H1 (cell line): Measurements from ENCODE around the gene AP2B1.

Experiments
- ATF3 ChIP-seq: IDR thresholded peaks from 2 replicates; pipeline ENCODE4 v1.6.1; 2011; ENCODE audit warnings: low read depth, mild to moderate bottlenecking, low read length; ENCODE audit not compliant: insufficient read depth
- BACH1 ChIP-seq: IDR thresholded peaks from 2 replicates; pipeline ENCODE4 v1.6.1; 2012; ENCODE audit warnings: low read length, improper control_type of control experiment
- CBX8 ChIP-seq: fragments of 300-800, 300-1000 bp; sonication (generic); IDR thresholded peaks from 2 replicates; pipeline ENCODE4 v1.7.1; 2016; ENCODE audit warnings: low read depth, low read length, borderline replicate concordance
- CTCF ChIP-seq, 3 experiments: IDR thresholded peaks; 1 replicate in 2 of 3; 2 replicates in 1 of 3; pipeline versions ENCODE4 v1.5.1 to v1.6.1; 2011; ENCODE audit warnings: low read length in 3 of 3, mild to moderate bottlenecking in 3 of 3, inconsistent platforms in 2 of 3, low read depth in 1 of 3, moderate library complexity in 1 of 3; ENCODE audit not compliant: insufficient read depth in 1 of 3; ENCODE audit errors: control extremely low read depth in 1 of 3
- NANOG ChIP-seq: IDR thresholded peaks from 2 replicates; pipeline ENCODE4 v1.6.1; 2011; ENCODE audit warnings: low read length, low read depth, mild to moderate bottlenecking, inconsistent platforms; ENCODE audit not compliant: insufficient read depth, poor library complexity, severe bottlenecking
- POLR2A ChIP-seq, 2 experiments: IDR thresholded peaks; 1 replicate in 1 of 2; 2 replicates in 1 of 2; pipeline ENCODE4 v1.6.1; 2011; ENCODE audit warnings: low read depth in 2 of 2, low read length in 2 of 2, mild to moderate bottlenecking in 2 of 2; ENCODE audit errors: control extremely low read depth in 1 of 2
- POLR2AphosphoS5 ChIP-seq: IDR thresholded peaks from 2 replicates; pipeline ENCODE4 v1.6.1; 2011; ENCODE audit warnings: low read depth, low read length
- POU5F1 ChIP-seq: IDR thresholded peaks from 2 replicates; pipeline ENCODE4 v1.6.1; 2011; ENCODE audit warnings: low read depth, mild to moderate bottlenecking, low read length, moderate library complexity
- SP4 ChIP-seq: IDR thresholded peaks from 2 replicates; pipeline ENCODE4 v1.6.1; 2012; ENCODE audit warnings: low read length, inconsistent platforms

GRCh38 chr17:35541434-35541833 is 45.7 kb upstream of the AP2B1 start:
- TF ChIP-seq ATF3: no peak
- TF ChIP-seq CTCF (IDR thresholded peaks at IDR 0.05; ENCODE audit: control extremely low read depth in 1 of 3, insufficient read depth in 1 of 3, low read depth in 1 of 3, low read length in 3 of 3): no peak
- no peak for TF ChIP-seq CBX8
- no peak for TF ChIP-seq POLR2AphosphoS5
- no peak for TF ChIP-seq NANOG
- no peak for TF ChIP-seq POLR2A (IDR thresholded peaks at IDR 0.05; ENCODE audit: control extremely low read depth in 1 of 2, low read depth in 2 of 2, low read length in 2 of 2)
- no peak for TF ChIP-seq POU5F1
- TF ChIP-seq SP4: no peak
- TF ChIP-seq BACH1: no peak
